GM10266 (cell line): ENCODE results near the gene SPINK9.

ENCODE experiments used
- DNase-seq: peaks from one replicate; pipeline ENCODE4 v3.0.0; 2012; ENCODE audit errors: extremely low spot score
- CTCF ChIP-seq: IDR thresholded peaks from 2 replicates; pipeline ENCODE4 v1.5.1; 2012; ENCODE audit warnings: mild to moderate bottlenecking, low read depth; ENCODE audit not compliant: control insufficient read depth, insufficient read depth; ENCODE audit errors: missing control alignments

Gene SPINK9

DNA sequence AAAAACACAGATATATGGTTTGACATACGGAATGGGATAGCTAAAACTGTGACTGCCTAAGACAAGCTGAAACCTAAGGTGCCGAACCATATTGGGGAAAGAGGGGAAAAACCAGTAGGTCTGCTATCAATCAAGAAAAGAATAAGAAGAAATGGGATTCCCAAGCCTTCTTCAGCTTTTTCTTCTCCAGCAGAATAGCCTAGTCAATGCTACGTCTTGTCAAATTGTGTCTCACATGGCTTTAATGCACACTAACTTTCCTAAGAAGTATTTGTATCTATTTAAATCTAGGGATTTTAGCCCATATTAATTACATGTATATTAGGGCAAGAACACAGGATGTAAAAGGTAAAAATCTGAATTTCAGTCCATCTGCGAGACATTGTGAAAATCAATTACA is 47.6 kb downstream of the SPINK9 start:
- no peak for TF ChIP-seq CTCF
- DNase-seq, result no peak

DNA sequence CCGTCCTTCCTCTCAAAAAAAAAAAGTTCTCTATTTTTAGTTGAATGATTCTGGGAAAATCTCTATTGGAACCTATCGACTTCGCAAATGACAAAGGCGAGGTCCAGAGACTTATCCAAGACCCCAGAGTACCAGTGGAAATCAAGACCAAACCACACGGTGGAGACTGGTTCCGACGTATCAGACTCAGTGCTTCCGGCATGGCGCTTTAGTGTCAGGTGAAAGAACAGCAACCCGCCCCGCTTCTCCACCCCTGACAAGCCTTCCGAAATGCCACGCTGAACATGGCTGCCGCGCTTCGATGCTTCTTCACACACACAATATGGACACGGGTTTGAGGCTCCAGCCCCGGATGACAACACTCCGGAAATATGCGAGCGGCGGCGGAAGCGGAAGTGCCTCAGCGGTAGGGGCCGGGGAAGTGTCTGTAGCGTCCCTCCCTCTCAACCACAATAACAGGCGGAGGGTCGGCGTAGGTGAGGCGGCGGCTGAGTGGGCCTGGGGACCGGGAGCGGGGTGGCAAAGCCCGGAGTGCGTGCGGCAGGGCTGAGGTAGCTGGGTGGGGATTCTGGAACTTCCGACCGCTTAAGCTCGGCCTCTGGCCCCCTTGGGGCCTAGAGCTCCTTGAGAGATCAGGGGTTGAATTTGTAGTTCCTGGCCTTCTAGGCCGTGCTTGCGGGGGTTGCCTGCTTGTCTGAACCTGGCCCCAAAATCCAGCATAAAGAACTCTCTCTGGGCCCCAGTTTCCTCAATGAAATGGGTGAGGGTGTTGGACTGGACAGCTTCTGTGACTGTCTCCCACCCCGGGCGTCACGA is 48.4 kb downstream of the SPINK9 start, which contains the start of gene FBXO38:
TSS of gene FBXO38 (plus strand) at position 395 of the 816 bp plus-strand sequence. CDS start 10,819 bp downstream, outside the sequence.
- TF ChIP-seq CTCF, result no peak
- DNase-seq, result peak; percentile 85

GRCh38 chr5:148384380-148384737 is 49.0 kb downstream of the SPINK9 start:
- DNase-seq, result peak; percentile 8
- no peak for TF ChIP-seq CTCF

- DNase-seq, result no peak
- no peak for TF ChIP-seq CTCF
Measured at GRCh38 chr5:148385094-148385493, 49.7 kb downstream of the SPINK9 start.

GRCh38 chr5:148386041-148386440 is 50.7 kb downstream of the SPINK9 start:
- TF ChIP-seq CTCF, result no peak
- no peak for DNase-seq

GRCh38 chr5:148387325-148387724 is 52.0 kb downstream of the SPINK9 start:
- TF ChIP-seq CTCF, result no peak
- DNase-seq, result no peak

DNA sequence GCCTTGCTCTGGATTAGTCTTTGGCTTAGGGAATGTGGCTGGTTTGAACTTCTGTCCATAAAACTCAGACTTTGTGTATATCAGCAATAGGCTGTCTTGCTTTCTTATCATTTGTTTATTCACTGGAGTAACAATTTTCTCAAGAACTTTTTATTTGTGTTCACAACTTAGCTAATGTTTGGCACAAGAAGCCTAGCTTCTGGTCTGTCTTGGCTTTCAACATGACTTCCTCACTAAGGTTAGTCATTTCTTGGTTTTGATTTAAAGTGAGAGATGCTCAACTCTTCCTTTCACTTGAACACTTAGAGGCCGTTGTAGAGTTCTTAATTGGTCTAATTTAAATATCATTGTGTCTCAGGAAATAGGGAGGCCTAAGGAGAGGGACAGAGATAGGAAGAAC is 53.3 kb downstream of the SPINK9 start:
- DNase-seq, result no peak
- TF ChIP-seq CTCF, result no peak
